DMS153 treated with DMSO at 0.1 percent for 48 hours (cell line): ENCODE measurements around the gene BICDL2.

Source experiments
- DNase-seq: peaks from one replicate; lab custom pipeline; 2025; ENCODE audit not compliant: unreplicated experiment; lab: John Stamatoyannopoulos, UW

Gene BICDL2

GRCh38 chr16:3050487-3050886 is 13.7 kb upstream of the BICDL2 start:
- DNase-seq = no peak

- DNase-seq = no peak
Observed at GRCh38 chr16:3049921-3050481, 13.3 kb upstream of the BICDL2 start.

GRCh38 chr16:3047387-3047720 is 10.6 kb upstream of the BICDL2 start:
- no peak for DNase-seq

- DNase-seq = no peak
Observed at GRCh38 chr16:3046641-3047386, 10.1 kb upstream of the BICDL2 start.

- no peak for DNase-seq
Observed at GRCh38 chr16:3045758-3046640, 9.3 kb upstream of the BICDL2 start, which contains the start of gene MMP25. Gene MMP25 (plus strand): TSS chr16:3046561. CDS start chr16:3046918, 357 bp downstream.

- no peak for DNase-seq
Observed at GRCh38 chr16:3044708-3045107, 8.0 kb upstream of the BICDL2 start.

- DNase-seq = no peak
Observed at GRCh38 chr16:3042376-3042775, 5.6 kb upstream of the BICDL2 start.

- DNase-seq = no peak
Observed at GRCh38 chr16:3038896-3039295, 2.2 kb upstream of the BICDL2 start.

- DNase-seq = peak; percentile 24
Observed at GRCh38 chr16:3038256-3038655, 1.5 kb upstream of the BICDL2 start.

- no peak for DNase-seq
Observed at GRCh38 chr16:3035972-3036725, 595 bp downstream of the BICDL2 start.

- no peak for DNase-seq
Observed at GRCh38 chr16:3035289-3035971, 1.3 kb downstream of the BICDL2 start.

GRCh38 chr16:3032624-3033023 is 4.1 kb downstream of the BICDL2 start:
- no peak for DNase-seq

- DNase-seq = no peak
Observed at GRCh38 chr16:3030222-3031212, 6.2 kb downstream of the BICDL2 start.

GRCh38 chr16:3029491-3030221 is 7.1 kb downstream of the BICDL2 start:
- no peak for DNase-seq

GRCh38 chr16:3028716-3029319 is 7.9 kb downstream of the BICDL2 start:
- no peak for DNase-seq

GRCh38 chr16:3027983-3028715 is 8.6 kb downstream of the BICDL2 start:
- peak; percentile 70 for DNase-seq

- no peak for DNase-seq
Observed at GRCh38 chr16:3027489-3027795, 9.3 kb downstream of the BICDL2 start.
